GM19452 (cell line): ENCODE results near the gene MYH7.
"Not testable (repeated sequence)": the region's sequence is repeated elsewhere in the genome, so short reads cannot be mapped to it uniquely, and the experiment has no call there.

Experiments
- ATAC-seq: cut with Tn5 transposase; IDR thresholded peaks from one replicate; pipeline ENCODE4 v1.9.1; 2021; ENCODE audit not compliant: unreplicated experiment

Gene MYH7

GRCh38 chr14:23431486-23431885, 4.0 kb downstream of the MYH7 start:
- ATAC-seq: no peak

- ATAC-seq: no peak
These were observed 4.8 kb downstream of the MYH7 start for GRCh38 chr14:23430723-23431085.

GRCh38 chr14:23430016-23430722, 5.3 kb downstream of the MYH7 start:
- no peak for ATAC-seq

- ATAC-seq: no peak
These were observed 6.6 kb downstream of the MYH7 start for GRCh38 chr14:23428686-23429495.

- ATAC-seq: not testable (repeated sequence)
These were observed 9.7 kb downstream of the MYH7 start for GRCh38 chr14:23425798-23426197.

- no peak for ATAC-seq
These were observed 10.3 kb downstream of the MYH7 start for GRCh38 chr14:23425169-23425568.

- no peak for ATAC-seq
These were observed 11.8 kb downstream of the MYH7 start for GRCh38 chr14:23423657-23424056.

GRCh38 chr14:23421594-23421993, 13.9 kb downstream of the MYH7 start:
- ATAC-seq: no peak

- ATAC-seq: not testable (repeated sequence)
These were observed 15.8 kb downstream of the MYH7 start for GRCh38 chr14:23419646-23420045.

GRCh38 chr14:23418021-23418420, 17.4 kb downstream of the MYH7 start:
- ATAC-seq: no peak

- not testable (repeated sequence) for ATAC-seq
These were observed 18.2 kb downstream of the MYH7 start for GRCh38 chr14:23417269-23417668.

GRCh38 chr14:23416801-23417200, 18.7 kb downstream of the MYH7 start:
- no peak for ATAC-seq

- ATAC-seq: no peak
These were observed 19.4 kb downstream of the MYH7 start for GRCh38 chr14:23415821-23416778.

- ATAC-seq: no peak
These were observed 20.3 kb downstream of the MYH7 start for GRCh38 chr14:23414906-23415820.

GRCh38 chr14:23414254-23414653, 21.2 kb downstream of the MYH7 start:
- ATAC-seq: no peak

GRCh38 chr14:23413681-23414080, 21.8 kb downstream of the MYH7 start:
- no peak for ATAC-seq

- ATAC-seq: no peak
These were observed 23.6 kb downstream of the MYH7 start for GRCh38 chr14:23411563-23412525.

- no peak for ATAC-seq
These were observed 25.4 kb downstream of the MYH7 start for GRCh38 chr14:23409966-23410635.

GRCh38 chr14:23409475-23409874, 26.0 kb downstream of the MYH7 start:
- no peak for ATAC-seq
